ENCODE results near the gene APBA2.
"Not testable (repeated sequence)": the region's sequence is repeated elsewhere in the genome, so short reads cannot be mapped to it uniquely, and the experiment has no call there.

APBA2 gene

GRCh38 chr15:29162411-29162810 is 276.6 kb downstream of the APBA2 start:
- DNase-seq (ENCODE audit: low read depth in 2 of 2) = no peak

GRCh38 chr15:29167122-29167521 is 281.3 kb downstream of the APBA2 start:
- not testable (repeated sequence) for DNase-seq (ENCODE audit: low read depth in 2 of 2)

All from stimulated activated CD4-positive, alpha-beta T cell treated with anti-CD3 and anti-CD28 coated beads, Interleukin-4, amount 100 ng/mL, for 48 hours (primary cell).